ENCODE results near the gene CNTNAP2.

GRCh38 chr7:148144827-148145226, 2028.2 kb downstream of the CNTNAP2 start:
- TF ChIP-seq CTCF (conservative IDR thresholded peaks at IDR 0.05; ENCODE audit: low read depth, low read length), result no peak
- TF ChIP-seq EZH2 (IDR thresholded peaks at IDR 0.05; ENCODE audit: borderline replicate concordance, low read depth, low read length, poor library complexity, severe bottlenecking), result no peak
